Naive thymus-derived CD4-positive, alpha-beta T cell (primary cell): Measurements from ENCODE around the gene SPOCD1. TPM values are rescaled to one million over a fixed set of nuclear protein-coding genes. Genes with fewer than 3 reads are reported as not detected.

Source experiments
- ATAC-seq: fragments of 150-1000 bp; cut with Tn5 transposase; 2 replicates; pipeline ENCODE4 v1.10.0; 2021; ENCODE audit warnings: mild to moderate bottlenecking, moderate library complexity
- CTCF ChIA-PET: fragments of 350-600 bp; sonication (Branson Sonifier 250); formaldehyde crosslinking; loops from one replicate; lab custom pipeline; 2021; ENCODE audit warnings: antibody characterized with exemption; lab: Charles Lee
- POLR2A ChIA-PET: fragments of 350-600 bp; sonication (Branson Sonifier 250); formaldehyde crosslinking; loops from one replicate; lab custom pipeline; 2021; ENCODE audit warnings: antibody characterized with exemption, inconsistent platforms; lab: Charles Lee
- DNase-seq, 9 donors: peaks; one replicate each; pipeline versions ENCODE4 v3.0.0 to v3.0.0-alpha.2; 2020 to 2022; ENCODE audit warnings: mixed read lengths in 1 of 9
- H3K27ac ChIP-seq: one replicate; pipeline ENCODE4 v1.7.0; 2013; ENCODE audit warnings: mild to moderate bottlenecking, low read depth, low read length, moderate library complexity
- H3K27me3 ChIP-seq, 2 donors: one replicate each; pipeline ENCODE4 v1.7.0; 2013; ENCODE audit warnings: low read length in 2 of 2, mild to moderate bottlenecking in 2 of 2, moderate library complexity in 2 of 2; ENCODE audit not compliant: control insufficient read depth in 2 of 2, insufficient read depth in 2 of 2
- H3K36me3 ChIP-seq, 3 experiments: 1 replicate in 2 of 3; 2 replicates in 1 of 3; pipeline ENCODE4 v1.7.0; 2013; ENCODE audit warnings: low read length in 3 of 3, mild to moderate bottlenecking in 3 of 3, moderate library complexity in 1 of 3; ENCODE audit not compliant: insufficient read depth in 3 of 3, control insufficient read depth in 2 of 3
- H3K4me1 ChIP-seq, 2 donors: one replicate each; pipeline ENCODE4 v1.7.0; 2013; ENCODE audit warnings: low read length in 2 of 2, mild to moderate bottlenecking in 2 of 2, moderate library complexity in 1 of 2; ENCODE audit not compliant: control insufficient read depth in 2 of 2, insufficient read depth in 2 of 2
- H3K4me3 ChIP-seq: 2 replicates; pipeline ENCODE4 v1.7.0; 2013; ENCODE audit warnings: mild to moderate bottlenecking, low read length
- H3K9me3 ChIP-seq, 3 experiments: 1 replicate in 2 of 3; 2 replicates in 1 of 3; pipeline ENCODE4 v1.7.0; 2013; ENCODE audit warnings: low read length in 3 of 3; ENCODE audit not compliant: control insufficient read depth in 2 of 3
- H3K27ac Mint-ChIP-seq, 9 donors: one replicate each; pipeline ENCODE4 v1.8.0; 2020 to 2022; ENCODE audit warnings: mixed read lengths in 9 of 9, mild to moderate bottlenecking in 8 of 9, moderate library complexity in 5 of 9, inconsistent platforms in 2 of 9
- H3K27me3 Mint-ChIP-seq, 5 donors: one replicate each; pipeline ENCODE4 v1.8.0; 2021 to 2022; ENCODE audit warnings: mixed read lengths in 5 of 5, mild to moderate bottlenecking in 1 of 5
- H3K36me3 Mint-ChIP-seq, 5 donors: one replicate each; pipeline ENCODE4 v1.8.0; 2020 to 2022; ENCODE audit warnings: mixed read lengths in 5 of 5, mild to moderate bottlenecking in 3 of 5, inconsistent platforms in 1 of 5
- H3K4me1 Mint-ChIP-seq, 7 donors: one replicate each; pipeline ENCODE4 v1.8.0; 2020 to 2022; ENCODE audit warnings: mixed read lengths in 7 of 7, mild to moderate bottlenecking in 3 of 7, inconsistent platforms in 1 of 7
- H3K4me3 Mint-ChIP-seq, 10 donors: one replicate each; pipeline ENCODE4 v1.8.0; 2020 to 2022; ENCODE audit warnings: mild to moderate bottlenecking in 10 of 10, mixed read lengths in 10 of 10, moderate library complexity in 6 of 10, inconsistent platforms in 2 of 10
- H3K9me3 Mint-ChIP-seq, 11 donors: one replicate each; pipeline ENCODE4 v1.8.0; 2020 to 2022; ENCODE audit warnings: mixed read lengths in 11 of 11, mild to moderate bottlenecking in 4 of 11, inconsistent platforms in 1 of 11, moderate library complexity in 1 of 11
- intact Hi-C, 2 donors: fragments of 100-400 bp; cut with micrococcal nuclease; formaldehyde crosslinking; loops; one replicate each; pipeline ENCODE4 v1.15.1; 2023
- polyA plus RNA-seq, 2 donors: library from polyadenylated mRNA; unstranded; fragments of 300-500 nt; fragmentation: Illumina TruSeq; gene quantifications; one replicate each; pipeline ENCODE4 v1.2.3, GENCODE V29; 2021
- total RNA-seq, 6 experiments: library from RNA in 5 of 6; stranded (reverse) in 5 of 6; gene quantifications; 1 replicate in 5 of 6; 2 replicates in 1 of 6; pipeline ENCODE4 v1.2.3 and lab custom pipeline; 2021 to 2026

The SPOCD1 gene
- total and polyA plus RNA-seq, 7 experiments from 2014 or later, result 0.21 to 0.38 TPM; not detected in 5

- CTCF ChIA-PET, result interaction anchor here (6.4 kb wide), 1 partner anchor 129 kb away, joined by 70 read pairs; no protein-coding TSS in a partner anchor
- H3K27ac Mint-ChIP-seq, result no peak overlapping the region
These were observed 23.3 kb downstream of the SPOCD1 start for GRCh38 chr1:31792541-31792940.

DNA sequence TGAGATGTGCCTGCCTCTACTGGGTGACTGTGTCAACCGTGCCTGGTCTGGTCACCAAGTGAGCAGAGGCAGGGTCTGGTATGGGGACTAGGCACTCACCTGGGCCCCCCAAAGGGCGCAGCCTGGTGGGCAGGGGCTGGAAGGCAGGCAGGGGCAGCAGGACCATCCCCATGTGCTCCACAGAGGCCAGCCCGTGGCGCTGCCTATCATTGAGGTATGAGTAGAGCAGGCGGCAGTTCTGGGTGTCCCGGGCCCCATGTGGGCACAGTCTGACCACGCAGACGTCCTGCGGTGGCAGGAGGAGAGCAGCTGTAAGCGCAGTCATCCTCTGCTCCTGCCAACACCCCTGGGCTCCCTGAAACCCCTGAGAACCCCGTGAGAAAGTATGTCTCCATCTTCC, 23.7 kb downstream of the SPOCD1 start:
- intact Hi-C loops, result no loop called here
- H3K27ac Mint-ChIP-seq, result no peak overlapping the region
- H3K9me3 ChIP-seq, result no peaks in the 10 kb centered on the region
- H3K36me3 ChIP-seq, result no peaks in the 10 kb centered on the region
- H3K27me3 ChIP-seq, result no peaks in the 10 kb centered on the region
- no peaks in the 10 kb centered on the region for H3K36me3 Mint-ChIP-seq
- H3K27me3 Mint-ChIP-seq, result peaks cover 0 to 15% (median 0%) of the 10 kb centered on the region in 5 donors
- ChIA-PET CTCF (interaction anchor here (6.4 kb wide), 1 partner anchor 128 kb away, joined by 70 read pairs; no protein-coding TSS in a partner anchor), POLR2A (interaction anchor here (0.6 kb wide), 1 partner anchor 20 kb away, joined by 3 read pairs; no protein-coding TSS in a partner anchor)
- H3K4me3 Mint-ChIP-seq, result no peak overlapping the region
- peaks cover 3 to 5% of the 10 kb centered on the region in 2 donors for H3K4me1 ChIP-seq
- no peak overlapping the region for H3K27ac ChIP-seq
- no peak for ATAC-seq
- H3K4me1 Mint-ChIP-seq, result peaks cover 7 to 17% (median 9%) of the 10 kb centered on the region in 7 donors
- no peak for DNase-seq
- H3K9me3 Mint-ChIP-seq, result no peaks in the 10 kb centered on the region
- no peak overlapping the region for H3K4me3 ChIP-seq

More at GRCh38 chr1:31792541-31792940, 23.3 kb downstream of the SPOCD1 start:
- Mint-ChIP-seq H3K27me3 (peaks cover 0 to 15% (median 0%) of the 10 kb centered on the region in 5 donors), H3K9me3 (no peaks in the 10 kb centered on the region), H3K4me1 (peaks cover 5 to 17% (median 8%) of the 10 kb centered on the region in 7 donors), H3K36me3 (no peaks in the 10 kb centered on the region), H3K4me3 (no peak overlapping the region)
- Histone ChIP-seq H3K4me1 (peaks cover 3 to 5% of the 10 kb centered on the region in 2 donors), H3K27me3 (no peaks in the 10 kb centered on the region), H3K4me3 (no peak overlapping the region), H3K27ac (no peak overlapping the region), H3K9me3 (no peaks in the 10 kb centered on the region), H3K36me3 (no peaks in the 10 kb centered on the region)
- POLR2A ChIA-PET, result no interaction called here
- DNase-seq (no peak), ATAC-seq (no peak)
- intact Hi-C loops, result no loop called here

- no peaks in the 10 kb centered on the region for H3K36me3 Mint-ChIP-seq
- intact Hi-C loops, result no loop called here
- Histone ChIP-seq H3K4me3 (no peak overlapping the region), H3K27me3 (no peaks in the 10 kb centered on the region), H3K36me3 (no peaks in the 10 kb centered on the region), H3K9me3 (no peaks in the 10 kb centered on the region), H3K4me1 (peaks cover 3 to 5% of the 10 kb centered on the region in 2 donors), H3K27ac (no peak overlapping the region)
- H3K27ac Mint-ChIP-seq, result peak overlapping the region in 1 of 9 donors; percentile 36
- ATAC-seq (no peak), DNase-seq (no peak)
- H3K4me3 Mint-ChIP-seq, result no peak overlapping the region
- CTCF ChIA-PET, result interaction anchor here (0.6 to 6.4 kb wide), 7 partner anchors 13 to 525 kb away, joined by 3 to 70 read pairs (median 4); partner anchors contain the start of gene ADGRB2
- POLR2A ChIA-PET, result interaction anchor here (0.6 kb wide), 1 partner anchor 21 kb away, joined by 3 read pairs; no protein-coding TSS in a partner anchor
- peaks cover 0 to 13% (median 0%) of the 10 kb centered on the region in 5 donors for H3K27me3 Mint-ChIP-seq
- no peaks in the 10 kb centered on the region for H3K9me3 Mint-ChIP-seq
- peaks cover 7 to 17% (median 9%) of the 10 kb centered on the region in 7 donors for H3K4me1 Mint-ChIP-seq
These were observed 24.5 kb downstream of the SPOCD1 start for GRCh38 chr1:31791131-31791858.

- POLR2A ChIA-PET, result no interaction called here
These were observed 25.2 kb downstream of the SPOCD1 start for GRCh38 chr1:31790641-31791091.

GRCh38 chr1:31790140-31790539, 25.7 kb downstream of the SPOCD1 start:
- Mint-ChIP-seq H3K9me3 (no peaks in the 10 kb centered on the region), H3K4me1 (peaks cover 7 to 17% (median 9%) of the 10 kb centered on the region in 7 donors), H3K27ac (peak overlapping the region in 1 of 9 donors; percentile 4), H3K36me3 (no peaks in the 10 kb centered on the region), H3K27me3 (peaks cover 0 to 12% (median 0%) of the 10 kb centered on the region in 5 donors), H3K4me3 (peak overlapping the region in 7 of 10 donors; percentile 24 to 92 (median 62))
- no peak overlapping the region for H3K4me3 ChIP-seq
- H3K9me3 ChIP-seq, result no peaks in the 10 kb centered on the region
- intact Hi-C loops, result no loop called here
- no peak overlapping the region for H3K27ac ChIP-seq
- ChIA-PET CTCF (interaction anchor here (0.5 to 6.4 kb wide), 20 partner anchors 11 to 557 kb away, joined by 3 to 70 read pairs (median 5); partner anchors contain the start of gene ADGRB2), POLR2A (interaction anchor here (2.3 kb wide), 1 partner anchor 25 kb away, joined by 6 read pairs; the partner anchor contains the start of gene ADGRB2)
- H3K4me1 ChIP-seq, result peaks cover 3 to 5% of the 10 kb centered on the region in 2 donors
- no peak for DNase-seq
- H3K27me3 ChIP-seq, result no peaks in the 10 kb centered on the region
- ATAC-seq, result no peak
- H3K36me3 ChIP-seq, result no peaks in the 10 kb centered on the region

More at GRCh38 chr1:31790641-31791091, 25.2 kb downstream of the SPOCD1 start:
- H3K4me3 ChIP-seq, result no peak overlapping the region
- Mint-ChIP-seq H3K27ac (no peak overlapping the region), H3K36me3 (no peaks in the 10 kb centered on the region), H3K4me3 (peak overlapping the region in 1 of 10 donors; percentile 87), H3K27me3 (peaks cover 0 to 13% (median 0%) of the 10 kb centered on the region in 5 donors), H3K9me3 (no peaks in the 10 kb centered on the region), H3K4me1 (peaks cover 7 to 17% (median 9%) of the 10 kb centered on the region in 7 donors)
- DNase-seq (no peak), ATAC-seq (no peak)
- no peak overlapping the region for H3K27ac ChIP-seq
- CTCF ChIA-PET, result interaction anchor here (0.6 to 6.4 kb wide), 10 partner anchors 13 to 557 kb away, joined by 3 to 70 read pairs (median 6); partner anchors contain the start of gene ADGRB2
- H3K4me1 ChIP-seq, result peaks cover 3 to 5% of the 10 kb centered on the region in 2 donors
- intact Hi-C loops, result no loop called here
- no peaks in the 10 kb centered on the region for H3K27me3 ChIP-seq
- H3K9me3 ChIP-seq, result no peaks in the 10 kb centered on the region
- no peaks in the 10 kb centered on the region for H3K36me3 ChIP-seq

GRCh38 chr1:31789259-31790065, 26.4 kb downstream of the SPOCD1 start:
- POLR2A ChIA-PET, result interaction anchor here (0.6 to 2.3 kb wide), 9 partner anchors 11 to 283 kb away, joined by 3 to 6 read pairs (median 3); partner anchors contain the start of genes ADGRB2, PEF1 and TMEM39B

More at GRCh38 chr1:31789259-31790065, 26.4 kb downstream of the SPOCD1 start:
- peak overlapping the region; percentile 81 to 93 (median 92) for H3K4me3 Mint-ChIP-seq
- peak overlapping the region in 6 of 9 donors; percentile 56 to 94 (median 84) for H3K27ac Mint-ChIP-seq
- peaks cover 0 to 7% (median 0%) of the 10 kb centered on the region in 5 donors for H3K27me3 Mint-ChIP-seq
- DNase-seq (peak; percentile 81 to 99 (median 90)), ATAC-seq (peak; percentile 88)
- no peaks in the 10 kb centered on the region for H3K9me3 Mint-ChIP-seq
- H3K36me3 Mint-ChIP-seq, result no peaks in the 10 kb centered on the region
- no peaks in the 10 kb centered on the region for H3K9me3 ChIP-seq
- H3K36me3 ChIP-seq, result no peaks in the 10 kb centered on the region
- H3K4me1 Mint-ChIP-seq, result peaks cover 7 to 17% (median 9%) of the 10 kb centered on the region in 7 donors
- peak overlapping the region; percentile 82 for H3K27ac ChIP-seq
- intact Hi-C loops, result loop anchor here (1.0 to 5.0 kb wide), 9 partner anchors 24 to 632 kb away; no protein-coding TSS in a partner anchor
- H3K27me3 ChIP-seq, result no peaks in the 10 kb centered on the region
- H3K4me1 ChIP-seq, result peaks cover 3 to 5% of the 10 kb centered on the region in 2 donors
- CTCF ChIA-PET, result interaction anchor here (0.5 to 6.4 kb wide), 36 partner anchors 10 to 395 kb away, joined by 3 to 70 read pairs (median 4); partner anchors contain the start of gene ADGRB2
- H3K4me3 ChIP-seq, result peak overlapping the region; percentile 68
